BE2C (cell line): ENCODE measurements around the gene SLX4IP.

Experiments used
- DNase-seq: peaks from one replicate; pipeline ENCODE4 v3.0.0-alpha.2; 2020
- H3K27me3 ChIP-seq: fragments of 250-450 bp; sonication (Bioruptor Pico); 2 replicates; pipeline ENCODE4 v1.5.1; 2020; ENCODE audit warnings: mild to moderate bottlenecking
- H3K36me3 ChIP-seq: fragments of 250-450 bp; sonication (Bioruptor Pico); 2 replicates; pipeline ENCODE4 v1.5.1; 2020; ENCODE audit warnings: mild to moderate bottlenecking
- H3K4me1 ChIP-seq: fragments of 250-450 bp; sonication (Bioruptor Pico); 2 replicates; pipeline ENCODE4 v1.5.1; 2020
- H3K4me3 ChIP-seq: 2 replicates; pipeline ENCODE4 v1.5.1; 2011; ENCODE audit warnings: low read depth, low read length
- H3K9me3 ChIP-seq: fragments of 250-450 bp; sonication (Bioruptor Pico); 2 replicates; pipeline ENCODE4 v1.5.1; 2020
- TF ChIP-seq, protein P1 (sequence below): IDR thresholded peaks from 2 replicates; pipeline ENCODE4 v1.5.1; 2012; ENCODE audit warnings: mild to moderate bottlenecking, low read depth, low read length

Gene SLX4IP

DNA sequence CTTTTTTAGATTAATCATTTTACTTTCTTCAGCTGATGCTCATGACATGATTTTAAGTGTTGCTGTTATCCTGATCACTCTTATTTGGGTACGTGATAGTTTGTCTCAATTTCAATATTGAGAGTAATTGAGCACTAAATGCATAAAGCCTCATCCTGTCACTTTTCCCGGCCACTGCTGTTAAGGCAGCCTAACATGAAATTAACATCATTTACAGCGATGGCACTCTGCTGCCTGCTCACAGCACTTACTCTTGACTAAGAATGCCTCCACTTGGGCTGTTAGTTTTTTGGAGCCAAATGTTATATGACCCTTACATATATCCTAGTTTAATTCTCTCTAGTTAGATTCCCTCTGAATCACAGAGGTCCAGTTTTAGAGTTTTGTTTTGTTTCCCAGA is 107.3 kb downstream of the SLX4IP start:
- TF ChIP-seq, protein P1, sequence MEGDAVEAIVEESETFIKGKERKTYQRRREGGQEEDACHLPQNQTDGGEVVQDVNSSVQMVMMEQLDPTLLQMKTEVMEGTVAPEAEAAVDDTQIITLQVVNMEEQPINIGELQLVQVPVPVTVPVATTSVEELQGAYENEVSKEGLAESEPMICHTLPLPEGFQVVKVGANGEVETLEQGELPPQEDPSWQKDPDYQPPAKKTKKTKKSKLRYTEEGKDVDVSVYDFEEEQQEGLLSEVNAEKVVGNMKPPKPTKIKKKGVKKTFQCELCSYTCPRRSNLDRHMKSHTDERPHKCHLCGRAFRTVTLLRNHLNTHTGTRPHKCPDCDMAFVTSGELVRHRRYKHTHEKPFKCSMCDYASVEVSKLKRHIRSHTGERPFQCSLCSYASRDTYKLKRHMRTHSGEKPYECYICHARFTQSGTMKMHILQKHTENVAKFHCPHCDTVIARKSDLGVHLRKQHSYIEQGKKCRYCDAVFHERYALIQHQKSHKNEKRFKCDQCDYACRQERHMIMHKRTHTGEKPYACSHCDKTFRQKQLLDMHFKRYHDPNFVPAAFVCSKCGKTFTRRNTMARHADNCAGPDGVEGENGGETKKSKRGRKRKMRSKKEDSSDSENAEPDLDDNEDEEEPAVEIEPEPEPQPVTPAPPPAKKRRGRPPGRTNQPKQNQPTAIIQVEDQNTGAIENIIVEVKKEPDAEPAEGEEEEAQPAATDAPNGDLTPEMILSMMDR = no peak
- Histone ChIP-seq H3K27me3 (no peaks in the 10 kb centered on the region), H3K36me3 (no peaks in the 10 kb centered on the region), H3K9me3 (no peaks in the 10 kb centered on the region), H3K4me1 (no peaks in the 10 kb centered on the region), H3K4me3 (no peak overlapping the region)
- no peak for DNase-seq

DNA sequence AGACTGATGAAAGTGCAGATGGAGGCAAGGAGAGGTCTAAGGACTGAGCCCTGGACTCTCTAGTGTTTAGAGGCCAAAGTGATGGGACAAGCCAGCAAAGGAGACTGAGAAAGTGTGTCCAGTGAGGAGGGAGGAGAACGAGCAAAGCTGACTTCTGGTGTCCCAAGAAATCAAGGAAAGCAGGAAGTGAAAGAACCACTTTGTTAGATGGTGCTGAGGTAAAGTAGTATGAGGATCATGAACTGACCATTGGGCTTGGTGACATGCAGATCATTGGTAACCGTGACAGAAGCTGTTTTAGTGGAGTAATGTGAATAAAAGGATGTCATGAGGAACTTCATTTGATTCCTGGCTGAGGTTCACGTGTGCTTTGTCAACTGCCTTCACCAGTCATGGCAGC is 108.4 kb downstream of the SLX4IP start:
- H3K4me1 ChIP-seq = no peaks in the 10 kb centered on the region
- DNase-seq = no peak
- no peaks in the 10 kb centered on the region for H3K27me3 ChIP-seq
- no peak overlapping the region for H3K4me3 ChIP-seq
- H3K36me3 ChIP-seq = no peaks in the 10 kb centered on the region
- TF ChIP-seq, protein P1 = no peak
- H3K9me3 ChIP-seq = no peaks in the 10 kb centered on the region

DNA sequence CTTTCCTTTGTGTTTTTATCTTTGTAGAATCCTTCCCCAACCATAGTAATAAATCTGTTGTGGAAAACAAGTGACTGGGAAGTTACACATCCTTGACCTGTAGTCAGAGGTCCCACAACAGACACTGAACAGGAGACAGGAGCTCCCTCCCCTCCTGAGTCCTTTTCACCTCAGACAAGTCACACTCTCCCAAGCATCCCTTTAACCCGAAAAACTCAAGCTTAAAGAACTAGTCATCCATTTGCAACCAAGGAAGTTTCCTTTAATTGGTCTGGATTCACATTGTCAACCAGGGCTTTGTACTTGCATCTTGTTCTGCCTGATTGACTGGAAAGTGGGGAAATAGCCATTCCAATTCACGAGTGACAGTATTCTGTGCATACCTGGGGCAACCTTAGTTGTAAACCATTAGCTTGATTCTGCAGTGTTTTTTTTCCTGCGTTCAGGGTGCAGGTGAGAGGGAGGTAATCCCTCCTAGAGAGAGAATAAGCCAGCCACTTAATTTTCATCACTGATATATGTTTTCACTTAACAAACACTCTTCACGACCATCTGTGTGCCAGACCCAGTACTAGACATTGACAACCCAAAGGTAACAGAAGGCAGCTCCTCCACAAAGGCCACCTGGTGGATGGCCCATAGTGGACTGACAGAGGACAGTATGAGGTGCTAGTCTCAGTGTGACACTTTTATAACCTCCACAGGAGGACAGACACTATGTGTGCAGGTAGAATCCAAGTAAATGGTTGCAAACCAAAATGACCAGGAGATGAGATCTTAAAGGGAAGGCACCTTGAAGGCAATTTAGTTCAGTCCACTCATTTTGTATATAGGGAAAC is 112.4 kb downstream of the SLX4IP start:
- DNase-seq = no peak
- no peaks in the 10 kb centered on the region for H3K36me3 ChIP-seq
- no peak overlapping the region for H3K4me3 ChIP-seq
- TF ChIP-seq, protein P1 = no peak
- no peaks in the 10 kb centered on the region for H3K27me3 ChIP-seq
- H3K4me1 ChIP-seq = no peaks in the 10 kb centered on the region
- H3K9me3 ChIP-seq = no peaks in the 10 kb centered on the region

DNA sequence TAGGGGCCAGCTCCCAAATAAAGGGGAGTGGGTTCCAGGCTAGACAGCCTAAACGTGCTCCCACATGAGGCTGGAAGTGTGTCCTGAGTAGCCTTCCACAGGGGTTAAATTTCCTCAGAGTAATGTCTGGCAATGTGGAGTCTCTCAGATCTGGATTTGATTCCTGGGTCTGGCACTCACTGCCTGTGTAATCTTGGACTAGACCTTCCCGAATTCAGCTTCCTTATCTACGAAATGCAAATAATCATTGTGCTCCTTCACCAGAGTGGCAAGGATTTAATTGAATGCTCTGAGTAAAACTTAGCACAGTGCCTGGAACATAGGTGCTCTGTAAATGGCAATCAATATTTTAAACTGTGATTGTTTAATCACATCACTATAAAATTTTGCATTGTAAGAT is 114.4 kb downstream of the SLX4IP start:
- no peak for DNase-seq
- H3K4me3 ChIP-seq = no peak overlapping the region
- no peaks in the 10 kb centered on the region for H3K4me1 ChIP-seq
- H3K36me3 ChIP-seq = no peaks in the 10 kb centered on the region
- TF ChIP-seq, protein P1 = no peak
- H3K9me3 ChIP-seq = no peaks in the 10 kb centered on the region
- no peaks in the 10 kb centered on the region for H3K27me3 ChIP-seq

DNA sequence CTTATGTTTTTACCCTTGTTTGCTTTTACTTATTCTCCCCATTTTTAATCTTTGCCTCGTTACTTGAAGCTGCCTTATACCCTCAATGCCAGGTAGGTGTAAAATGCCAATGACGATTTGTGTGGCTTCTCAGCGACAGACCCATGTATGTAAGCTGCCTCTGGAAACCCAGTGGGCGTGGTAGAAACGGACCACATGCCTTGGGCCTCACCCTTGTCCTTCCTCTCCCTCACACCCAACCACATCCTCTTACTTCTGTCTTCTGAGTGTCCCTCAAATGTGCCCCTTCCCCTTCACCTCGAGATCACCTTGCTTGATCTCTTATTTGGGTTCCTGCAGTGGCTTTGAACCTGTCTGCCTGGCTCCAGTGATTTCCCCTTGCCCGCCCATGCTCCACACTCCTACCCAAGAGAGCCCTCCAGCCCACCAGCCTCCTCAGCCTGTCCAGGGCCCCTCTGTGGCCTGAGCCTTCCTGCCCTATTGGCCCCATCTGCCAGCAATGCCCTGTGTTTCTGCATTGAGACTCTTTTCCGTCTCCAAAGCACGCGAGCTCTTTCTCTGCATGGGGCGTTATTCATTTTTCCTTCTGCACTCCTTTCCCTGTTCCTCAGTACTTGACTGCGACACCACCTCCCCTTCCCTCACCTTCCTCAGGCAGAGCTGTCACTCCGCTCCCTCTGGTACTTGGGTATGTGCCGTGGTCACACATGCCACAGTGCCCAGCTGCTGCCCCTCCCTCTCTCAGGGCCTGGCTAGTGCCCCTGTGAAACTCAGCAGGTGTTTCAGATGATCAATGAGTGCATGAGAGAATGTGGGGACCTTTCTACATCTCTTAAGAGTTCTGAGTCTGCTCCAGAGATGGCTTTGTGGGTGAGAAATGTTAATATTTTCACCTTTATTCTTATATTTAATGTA is 115.4 kb downstream of the SLX4IP start:
- Histone ChIP-seq H3K4me1 (no peaks in the 10 kb centered on the region), H3K36me3 (no peaks in the 10 kb centered on the region), H3K27me3 (no peaks in the 10 kb centered on the region), H3K4me3 (no peak overlapping the region), H3K9me3 (no peaks in the 10 kb centered on the region)
- TF ChIP-seq, protein P1 = no peak
- DNase-seq = no peak
